ENCODE measurements around the gene GRID1. TPM values are rescaled to one million over a fixed set of nuclear protein-coding genes. Genes with fewer than 3 reads are reported as not detected.
A peak's percentile ranks its signal among the peaks of the same experiment; 100 is the strongest.

Gene GRID1
- total and polyA plus RNA-seq, 7 experiments from 2014 or later = not detected

- ChIA-PET POLR2A (no interaction called here), CTCF (no interaction called here)
- Mint-ChIP-seq H3K27ac (no peak overlapping the region), H3K36me3 (no peaks in the 10 kb centered on the region), H3K27me3 (peaks cover 2 to 43% (median 38%) of the 10 kb centered on the region in 5 donors), H3K9me3 (peaks cover 0 to 2% (median 0%) of the 10 kb centered on the region in 11 donors), H3K4me3 (no peak overlapping the region), H3K4me1 (peaks cover 0 to 2% (median 0%) of the 10 kb centered on the region in 7 donors)
- Histone ChIP-seq H3K4me1 (ENCODE audit: control insufficient read depth in 2 of 2, insufficient read depth in 2 of 2, low read length in 2 of 2) (no peaks in the 10 kb centered on the region), H3K36me3 (ENCODE audit: control insufficient read depth in 2 of 3, insufficient read depth in 3 of 3, low read length in 3 of 3) (no peaks in the 10 kb centered on the region), H3K27ac (ENCODE audit: low read depth, low read length) (no peak overlapping the region), H3K9me3 (ENCODE audit: control insufficient read depth in 2 of 3, low read length in 3 of 3) (no peaks in the 10 kb centered on the region), H3K4me3 (ENCODE audit: low read length) (no peak overlapping the region), H3K27me3 (ENCODE audit: control insufficient read depth in 2 of 2, insufficient read depth in 2 of 2, low read length in 2 of 2) (no peaks in the 10 kb centered on the region)
- ATAC-seq (no peak), DNase-seq (no peak)
- intact Hi-C loops (cut with micrococcal nuclease) = no loop called here
These were observed 282.9 kb downstream of the GRID1 start for GRCh38 chr10:86083664-86084175.

GRCh38 chr10:86083206-86083605 lies 283.4 kb downstream of the GRID1 start:
- no peak overlapping the region for H3K27ac Mint-ChIP-seq
- H3K36me3 ChIP-seq (ENCODE audit: control insufficient read depth in 2 of 3, insufficient read depth in 3 of 3, low read length in 3 of 3) = no peaks in the 10 kb centered on the region
- no peaks in the 10 kb centered on the region for H3K4me1 ChIP-seq (ENCODE audit: control insufficient read depth in 2 of 2, insufficient read depth in 2 of 2, low read length in 2 of 2)
- CTCF ChIA-PET = no interaction called here
- no peak overlapping the region for H3K27ac ChIP-seq (ENCODE audit: low read depth, low read length)
- intact Hi-C loops (cut with micrococcal nuclease) = no loop called here
- H3K27me3 Mint-ChIP-seq = peaks cover 2 to 38% (median 37%) of the 10 kb centered on the region in 5 donors
- ATAC-seq (no peak), DNase-seq (no peak)
- POLR2A ChIA-PET = no interaction called here
- H3K9me3 Mint-ChIP-seq = peaks cover 0 to 2% (median 0%) of the 10 kb centered on the region in 11 donors
- peaks cover 0 to 2% (median 0%) of the 10 kb centered on the region in 7 donors for H3K4me1 Mint-ChIP-seq
- no peaks in the 10 kb centered on the region for H3K9me3 ChIP-seq (ENCODE audit: control insufficient read depth in 2 of 3, low read length in 3 of 3)
- H3K36me3 Mint-ChIP-seq = no peaks in the 10 kb centered on the region
- H3K4me3 ChIP-seq (ENCODE audit: low read length) = no peak overlapping the region
- no peaks in the 10 kb centered on the region for H3K27me3 ChIP-seq (ENCODE audit: control insufficient read depth in 2 of 2, insufficient read depth in 2 of 2, low read length in 2 of 2)
- no peak overlapping the region for H3K4me3 Mint-ChIP-seq

- H3K4me3 ChIP-seq (ENCODE audit: low read length) = no peak overlapping the region
- H3K27ac Mint-ChIP-seq = no peak overlapping the region
- no peaks in the 10 kb centered on the region for H3K36me3 ChIP-seq (ENCODE audit: control insufficient read depth in 2 of 3, insufficient read depth in 3 of 3, low read length in 3 of 3)
- ChIA-PET POLR2A (no interaction called here), CTCF (no interaction called here)
- no peak overlapping the region for H3K27ac ChIP-seq (ENCODE audit: low read depth, low read length)
- DNase-seq (no peak), ATAC-seq (no peak)
- no peak overlapping the region for H3K4me3 Mint-ChIP-seq
- no peaks in the 10 kb centered on the region for H3K27me3 ChIP-seq (ENCODE audit: control insufficient read depth in 2 of 2, insufficient read depth in 2 of 2, low read length in 2 of 2)
- H3K27me3 Mint-ChIP-seq = peaks cover 2 to 32% (median 32%) of the 10 kb centered on the region in 5 donors
- H3K4me1 Mint-ChIP-seq = peaks cover 0 to 2% (median 0%) of the 10 kb centered on the region in 7 donors
- H3K4me1 ChIP-seq (ENCODE audit: control insufficient read depth in 2 of 2, insufficient read depth in 2 of 2, low read length in 2 of 2) = no peaks in the 10 kb centered on the region
- intact Hi-C loops (cut with micrococcal nuclease) = no loop called here
- H3K36me3 Mint-ChIP-seq = no peaks in the 10 kb centered on the region
- no peaks in the 10 kb centered on the region for H3K9me3 ChIP-seq (ENCODE audit: control insufficient read depth in 2 of 3, low read length in 3 of 3)
- H3K9me3 Mint-ChIP-seq = no peaks in the 10 kb centered on the region
These were observed 284.0 kb downstream of the GRID1 start for GRCh38 chr10:86082556-86082955.

- Mint-ChIP-seq H3K4me1 (peaks cover 0 to 2% (median 0%) of the 10 kb centered on the region in 7 donors), H3K36me3 (no peaks in the 10 kb centered on the region), H3K4me3 (no peak overlapping the region), H3K27ac (no peak overlapping the region), H3K9me3 (peaks cover 0 to 5% (median 0%) of the 10 kb centered on the region in 11 donors), H3K27me3 (peaks cover 2 to 38% (median 21%) of the 10 kb centered on the region in 5 donors)
- H3K4me3 ChIP-seq (ENCODE audit: low read length) = no peak overlapping the region
- intact Hi-C loops (cut with micrococcal nuclease) = no loop called here
- CTCF ChIA-PET = no interaction called here
- DNase-seq = no peak
- no peaks in the 10 kb centered on the region for H3K27me3 ChIP-seq (ENCODE audit: control insufficient read depth in 2 of 2, insufficient read depth in 2 of 2, low read length in 2 of 2)
- H3K27ac ChIP-seq (ENCODE audit: low read depth, low read length) = no peak overlapping the region
- ATAC-seq = no peak
- H3K4me1 ChIP-seq (ENCODE audit: control insufficient read depth in 2 of 2, insufficient read depth in 2 of 2, low read length in 2 of 2) = no peaks in the 10 kb centered on the region
- POLR2A ChIA-PET = no interaction called here
- no peaks in the 10 kb centered on the region for H3K9me3 ChIP-seq (ENCODE audit: control insufficient read depth in 2 of 3, low read length in 3 of 3)
- no peaks in the 10 kb centered on the region for H3K36me3 ChIP-seq (ENCODE audit: control insufficient read depth in 2 of 3, insufficient read depth in 3 of 3, low read length in 3 of 3)
These were observed 287.5 kb downstream of the GRID1 start for GRCh38 chr10:86079088-86079487.

GRCh38 chr10:86078639-86079035 lies 288.0 kb downstream of the GRID1 start:
- Mint-ChIP-seq H3K4me3 (no peak overlapping the region), H3K4me1 (peaks cover 0 to 2% (median 0%) of the 10 kb centered on the region in 7 donors), H3K9me3 (peaks cover 0 to 5% (median 0%) of the 10 kb centered on the region in 11 donors), H3K27ac (no peak overlapping the region), H3K27me3 (peaks cover 2 to 34% (median 16%) of the 10 kb centered on the region in 5 donors), H3K36me3 (no peaks in the 10 kb centered on the region)
- intact Hi-C loops (cut with micrococcal nuclease) = no loop called here
- Histone ChIP-seq H3K27ac (ENCODE audit: low read depth, low read length) (no peak overlapping the region), H3K4me3 (ENCODE audit: low read length) (no peak overlapping the region), H3K4me1 (ENCODE audit: control insufficient read depth in 2 of 2, insufficient read depth in 2 of 2, low read length in 2 of 2) (no peaks in the 10 kb centered on the region), H3K27me3 (ENCODE audit: control insufficient read depth in 2 of 2, insufficient read depth in 2 of 2, low read length in 2 of 2) (no peaks in the 10 kb centered on the region), H3K9me3 (ENCODE audit: control insufficient read depth in 2 of 3, low read length in 3 of 3) (no peaks in the 10 kb centered on the region), H3K36me3 (ENCODE audit: control insufficient read depth in 2 of 3, insufficient read depth in 3 of 3, low read length in 3 of 3) (no peaks in the 10 kb centered on the region)
- DNase-seq = no peak
- ChIA-PET CTCF (no interaction called here), POLR2A (no interaction called here)
- ATAC-seq = peak; percentile 13

- Histone ChIP-seq H3K27ac (ENCODE audit: low read depth, low read length) (no peak overlapping the region), H3K9me3 (ENCODE audit: control insufficient read depth in 2 of 3, low read length in 3 of 3) (no peaks in the 10 kb centered on the region), H3K36me3 (ENCODE audit: control insufficient read depth in 2 of 3, insufficient read depth in 3 of 3, low read length in 3 of 3) (no peaks in the 10 kb centered on the region), H3K4me3 (ENCODE audit: low read length) (no peak overlapping the region), H3K27me3 (ENCODE audit: control insufficient read depth in 2 of 2, insufficient read depth in 2 of 2, low read length in 2 of 2) (no peaks in the 10 kb centered on the region), H3K4me1 (ENCODE audit: control insufficient read depth in 2 of 2, insufficient read depth in 2 of 2, low read length in 2 of 2) (no peaks in the 10 kb centered on the region)
- peak; percentile 19 for ATAC-seq
- Mint-ChIP-seq H3K4me1 (peaks cover 0 to 2% (median 0%) of the 10 kb centered on the region in 7 donors), H3K27me3 (peaks cover 2 to 31% (median 14%) of the 10 kb centered on the region in 5 donors), H3K4me3 (no peak overlapping the region), H3K27ac (no peak overlapping the region), H3K36me3 (no peaks in the 10 kb centered on the region), H3K9me3 (peaks cover 0 to 5% (median 0%) of the 10 kb centered on the region in 11 donors)
- CTCF ChIA-PET = no interaction called here
- DNase-seq = no peak
- intact Hi-C loops (cut with micrococcal nuclease) = no loop called here
- POLR2A ChIA-PET = no interaction called here
These were observed 288.5 kb downstream of the GRID1 start for GRCh38 chr10:86077871-86078638.

- H3K36me3 ChIP-seq (ENCODE audit: control insufficient read depth in 2 of 3, insufficient read depth in 3 of 3, low read length in 3 of 3) = no peaks in the 10 kb centered on the region
- POLR2A ChIA-PET = no interaction called here
- no peak overlapping the region for H3K4me3 ChIP-seq (ENCODE audit: low read length)
- DNase-seq (no peak), ATAC-seq (no peak)
- Mint-ChIP-seq H3K4me1 (peaks cover 0 to 2% (median 0%) of the 10 kb centered on the region in 7 donors), H3K9me3 (peaks cover 0 to 5% (median 0%) of the 10 kb centered on the region in 11 donors), H3K27ac (no peak overlapping the region), H3K36me3 (no peaks in the 10 kb centered on the region), H3K4me3 (no peak overlapping the region), H3K27me3 (peaks cover 2 to 31% (median 10%) of the 10 kb centered on the region in 5 donors)
- H3K27ac ChIP-seq (ENCODE audit: low read depth, low read length) = no peak overlapping the region
- no peaks in the 10 kb centered on the region for H3K27me3 ChIP-seq (ENCODE audit: control insufficient read depth in 2 of 2, insufficient read depth in 2 of 2, low read length in 2 of 2)
- H3K9me3 ChIP-seq (ENCODE audit: control insufficient read depth in 2 of 3, low read length in 3 of 3) = no peaks in the 10 kb centered on the region
- H3K4me1 ChIP-seq (ENCODE audit: control insufficient read depth in 2 of 2, insufficient read depth in 2 of 2, low read length in 2 of 2) = no peaks in the 10 kb centered on the region
- intact Hi-C loops (cut with micrococcal nuclease) = no loop called here
- CTCF ChIA-PET = no interaction called here
These were observed 289.3 kb downstream of the GRID1 start for GRCh38 chr10:86077271-86077670.
